NCI-H2107 (cell line): Measurements from ENCODE around the gene CITED4.

ENCODE experiments used
- DNase-seq: peaks from one replicate; lab custom pipeline; 2025; lab: John Stamatoyannopoulos, UW

The CITED4 gene

GRCh38 chr1:40886318-40887011, 24.3 kb upstream of the CITED4 start:
- no peak for DNase-seq

GRCh38 chr1:40884055-40884795, 22.1 kb upstream of the CITED4 start:
- DNase-seq: no peak

GRCh38 chr1:40880813-40881549, 18.8 kb upstream of the CITED4 start:
- DNase-seq: no peak

GRCh38 chr1:40879482-40880175, 17.5 kb upstream of the CITED4 start:
- DNase-seq: no peak

GRCh38 chr1:40878906-40879305, 16.7 kb upstream of the CITED4 start:
- no peak for DNase-seq

- DNase-seq: peak; percentile 67
Measured at GRCh38 chr1:40877698-40878097, 15.5 kb upstream of the CITED4 start.

- no peak for DNase-seq
Measured at GRCh38 chr1:40876891-40877290, 14.7 kb upstream of the CITED4 start.

- no peak for DNase-seq
Measured at GRCh38 chr1:40876436-40876761, 14.2 kb upstream of the CITED4 start.

- no peak for DNase-seq
Measured at GRCh38 chr1:40873863-40874472, 11.8 kb upstream of the CITED4 start.

- DNase-seq: no peak
Measured at GRCh38 chr1:40872276-40872675, 10.1 kb upstream of the CITED4 start.

- no peak for DNase-seq
Measured at GRCh38 chr1:40870135-40870728, 8.1 kb upstream of the CITED4 start.

GRCh38 chr1:40868051-40868723, 6.0 kb upstream of the CITED4 start:
- DNase-seq: no peak

GRCh38 chr1:40861224-40862003, 749 bp downstream of the CITED4 start:
- no peak for DNase-seq

GRCh38 chr1:40860706-40861223, 1.4 kb downstream of the CITED4 start:
- DNase-seq: no peak

- DNase-seq: no peak
Measured at GRCh38 chr1:40858856-40859416, 3.2 kb downstream of the CITED4 start.

GRCh38 chr1:40857737-40858136, 4.4 kb downstream of the CITED4 start:
- DNase-seq: peak; percentile 50

- no peak for DNase-seq
Measured at GRCh38 chr1:40856656-40857302, 5.4 kb downstream of the CITED4 start.

GRCh38 chr1:40856116-40856515, 6.0 kb downstream of the CITED4 start:
- no peak for DNase-seq

- no peak for DNase-seq
Measured at GRCh38 chr1:40855513-40855912, 6.7 kb downstream of the CITED4 start.
